Breast epithelium (tissue), 4 donors: ENCODE data around the gene BABAM2. TPM values are rescaled to one million over a fixed set of nuclear protein-coding genes. Genes with fewer than 3 reads are reported as not detected.

Source experiments
- DNase-seq, 2 donors: peaks; one replicate each; pipeline ENCODE4 v3.0.0-alpha.2; 2019; ENCODE audit warnings: low spot score in 2 of 2
- H3K27ac ChIP-seq, 2 donors: fragments of 200-600 bp; sonication (generic) in 1 of 2; one replicate each; pipeline ENCODE4 v1.5.1; 2016 to 2019; ENCODE audit warnings: mild to moderate bottlenecking in 1 of 2
- H3K27me3 ChIP-seq, 2 donors: fragments of 200-600 bp; sonication (generic) in 1 of 2; one replicate each; pipeline versions ENCODE4 v1.5.1 to v1.6.0; 2017 to 2019; ENCODE audit warnings: control low read depth in 1 of 2, mild to moderate bottlenecking in 1 of 2
- H3K36me3 ChIP-seq: fragments of 200-600 bp; one replicate; pipeline ENCODE4 v1.5.1; 2019
- H3K4me1 ChIP-seq, 2 donors: fragments of 200-600 bp; sonication (generic); one replicate each; pipeline ENCODE4 v1.5.1; 2016 to 2019; ENCODE audit warnings: control low read depth in 1 of 2
- H3K4me3 ChIP-seq, 3 donors: fragments of 200-600 bp; sonication (generic); 1 replicate in 2 of 3; 2 replicates in 1 of 3; pipeline ENCODE4 v1.5.1; 2016 to 2019; ENCODE audit warnings: mild to moderate bottlenecking in 3 of 3, moderate library complexity in 2 of 3
- H3K9me3 ChIP-seq, 2 donors: fragments of 200-600 bp; sonication (generic) in 1 of 2; one replicate each; pipeline ENCODE4 v1.5.1; 2016 to 2019; ENCODE audit warnings: control low read depth in 1 of 2
- POLR2A ChIP-seq: fragments of 450-650 bp; IDR thresholded peaks from one replicate; pipeline ENCODE4 v1.6.1; 2016; ENCODE audit warnings: antibody characterized with exemption, mild to moderate bottlenecking, moderate library complexity
- POLR2AphosphoS5 ChIP-seq, 3 donors: sonication (generic); formaldehyde crosslinking; IDR thresholded peaks; one replicate each; pipeline ENCODE4 v1.6.1; 2017; ENCODE audit warnings: antibody characterized with exemption in 3 of 3
- intact Hi-C: fragments of 100-400 bp; cut with DNase I; formaldehyde crosslinking; loops from one replicate; pipeline ENCODE4 v1.15.1; 2023; ENCODE audit warnings: low total_unique reads
- total RNA-seq, 3 donors: library from RNA; depleted of rRNA; stranded (reverse); fragments of >200 nt; gene quantifications; one replicate each; pipeline ENCODE4 v1.1.0, GENCODE V29; 2016
- TF ChIP-seq, protein P1 (sequence below), 3 donors: fragments of 450-650 bp; IDR thresholded peaks; one replicate each; pipeline ENCODE4 v1.5.1; 2016 to 2017; ENCODE audit warnings: antibody characterized with exemption in 3 of 3, mild to moderate bottlenecking in 3 of 3, moderate library complexity in 3 of 3

BABAM2 gene
- total RNA-seq, 3 donors from 2014 or later = 34.7 to 46.2 (median 37.4) TPM

DNA sequence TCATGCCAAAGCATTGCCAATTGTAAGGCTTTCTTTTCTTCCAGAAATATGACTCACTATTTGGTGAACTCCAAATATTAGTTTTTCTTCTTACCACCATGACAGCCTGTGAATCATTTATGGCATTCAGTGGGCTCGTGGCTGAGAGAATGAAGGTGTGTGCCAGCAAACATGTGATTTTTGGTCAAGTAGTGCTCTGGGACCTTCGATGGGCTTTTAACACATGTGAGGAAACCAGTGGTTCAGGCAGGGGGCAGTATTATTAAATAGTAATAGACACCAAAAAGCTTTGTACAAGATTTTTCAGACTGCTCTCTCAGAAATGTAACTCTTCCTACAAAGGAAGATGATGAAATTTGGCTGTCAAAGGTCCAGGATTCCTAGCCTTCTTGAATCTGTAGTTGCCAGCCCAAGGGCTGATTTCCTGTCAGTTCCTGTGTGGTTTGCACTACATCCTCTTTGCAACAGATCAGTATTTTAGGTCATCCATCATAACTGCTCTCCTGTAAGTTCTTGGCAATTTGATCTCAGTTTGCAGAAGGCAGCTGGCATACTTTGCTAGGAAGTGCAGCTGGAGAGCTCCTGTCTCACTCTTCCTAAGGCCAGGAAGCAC lies 64.3 kb downstream of the BABAM2 start:
- TF ChIP-seq, protein P1, sequence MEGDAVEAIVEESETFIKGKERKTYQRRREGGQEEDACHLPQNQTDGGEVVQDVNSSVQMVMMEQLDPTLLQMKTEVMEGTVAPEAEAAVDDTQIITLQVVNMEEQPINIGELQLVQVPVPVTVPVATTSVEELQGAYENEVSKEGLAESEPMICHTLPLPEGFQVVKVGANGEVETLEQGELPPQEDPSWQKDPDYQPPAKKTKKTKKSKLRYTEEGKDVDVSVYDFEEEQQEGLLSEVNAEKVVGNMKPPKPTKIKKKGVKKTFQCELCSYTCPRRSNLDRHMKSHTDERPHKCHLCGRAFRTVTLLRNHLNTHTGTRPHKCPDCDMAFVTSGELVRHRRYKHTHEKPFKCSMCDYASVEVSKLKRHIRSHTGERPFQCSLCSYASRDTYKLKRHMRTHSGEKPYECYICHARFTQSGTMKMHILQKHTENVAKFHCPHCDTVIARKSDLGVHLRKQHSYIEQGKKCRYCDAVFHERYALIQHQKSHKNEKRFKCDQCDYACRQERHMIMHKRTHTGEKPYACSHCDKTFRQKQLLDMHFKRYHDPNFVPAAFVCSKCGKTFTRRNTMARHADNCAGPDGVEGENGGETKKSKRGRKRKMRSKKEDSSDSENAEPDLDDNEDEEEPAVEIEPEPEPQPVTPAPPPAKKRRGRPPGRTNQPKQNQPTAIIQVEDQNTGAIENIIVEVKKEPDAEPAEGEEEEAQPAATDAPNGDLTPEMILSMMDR (IDR thresholded peaks at IDR 0.05) = peak in 1 of 3 donors; percentile 24
- no peak for TF ChIP-seq POLR2A
- TF ChIP-seq POLR2AphosphoS5 (IDR thresholded peaks at IDR 0.05) = peak; percentile 45 to 80 (median 50)
- Histone ChIP-seq H3K4me3 (no peak overlapping the region), H3K9me3 (no peaks in the 10 kb centered on the region), H3K36me3 (no peaks in the 10 kb centered on the region), H3K27ac (peak overlapping the region; percentile 66 to 70), H3K27me3 (no peaks in the 10 kb centered on the region), H3K4me1 (peaks cover under 1 to 18% of the 10 kb centered on the region in 2 donors)
- intact Hi-C loops = no loop called here
- DNase-seq = peak in 1 of 2 donors; percentile 48

DNA sequence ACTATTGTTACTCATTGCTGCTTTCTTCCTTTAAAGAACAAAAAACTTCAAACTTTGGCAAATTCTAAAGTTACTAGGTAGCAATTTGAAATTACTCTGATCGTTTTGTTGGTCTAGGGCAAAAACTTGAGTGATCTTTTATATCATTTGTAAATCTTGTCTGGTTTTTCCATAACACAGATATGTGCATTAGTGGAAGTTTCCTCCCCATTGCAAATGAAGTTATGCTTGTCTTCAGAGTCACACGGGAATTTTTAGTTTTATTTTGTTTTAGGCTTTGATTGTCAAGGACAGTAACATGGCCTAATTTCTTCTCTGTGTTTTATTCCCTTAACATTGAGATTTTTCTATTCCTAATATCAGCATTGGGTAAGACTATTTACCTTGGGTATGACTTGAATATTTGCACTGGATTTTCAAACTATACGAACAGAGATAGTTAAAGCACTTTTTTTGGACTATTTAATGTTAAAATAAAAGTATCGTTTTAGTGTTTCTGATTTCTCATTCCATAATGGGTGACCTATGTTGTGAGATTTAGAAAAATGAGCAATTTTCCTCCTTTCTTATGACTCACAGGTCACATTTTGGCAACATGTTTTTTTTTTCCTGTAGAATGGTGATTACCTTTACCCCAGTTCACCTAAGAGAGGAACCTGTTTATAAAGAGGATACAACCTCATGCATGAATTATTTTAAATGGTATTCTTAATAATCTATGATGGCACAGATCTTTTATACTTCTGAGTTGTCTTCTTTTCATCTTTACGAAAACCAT lies 65.0 kb downstream of the BABAM2 start:
- intact Hi-C loops = loop anchor here (2.0 kb wide), 1 partner anchor 57 kb away; no protein-coding TSS in a partner anchor
- Histone ChIP-seq H3K4me1 (peaks cover 7 to 23% of the 10 kb centered on the region in 2 donors), H3K27me3 (no peaks in the 10 kb centered on the region)

GRCh38 chr2:27956888-27957287 lies 66.4 kb downstream of the BABAM2 start:
- TF ChIP-seq POLR2A (no peak), POLR2AphosphoS5 (IDR thresholded peaks at IDR 0.05) (no peak)
- TF ChIP-seq, protein P1 (IDR thresholded peaks at IDR 0.05) = no peak
- intact Hi-C loops = loop anchor here (2.0 kb wide), 1 partner anchor 56 kb away; no protein-coding TSS in a partner anchor
- Histone ChIP-seq H3K4me3 (no peak overlapping the region), H3K36me3 (no peaks in the 10 kb centered on the region), H3K27ac (no peak overlapping the region), H3K9me3 (no peaks in the 10 kb centered on the region), H3K4me1 (peaks cover 7 to 29% of the 10 kb centered on the region in 2 donors), H3K27me3 (no peaks in the 10 kb centered on the region)
- no peak for DNase-seq

More for the DNA sequence above, 65.0 kb downstream of the BABAM2 start:
- TF ChIP-seq, protein P1 (IDR thresholded peaks at IDR 0.05) = no peak
- TF ChIP-seq POLR2A (no peak), POLR2AphosphoS5 (IDR thresholded peaks at IDR 0.05) (no peak)
- H3K36me3 ChIP-seq = no peaks in the 10 kb centered on the region
- no peak overlapping the region for H3K4me3 ChIP-seq
- DNase-seq = no peak
- H3K9me3 ChIP-seq = no peaks in the 10 kb centered on the region
- H3K27ac ChIP-seq = peak overlapping the region; percentile 21 to 70

GRCh38 chr2:27958711-27959378 lies 68.3 kb downstream of the BABAM2 start:
- no peak overlapping the region for H3K27ac ChIP-seq

More at GRCh38 chr2:27958711-27959378, 68.3 kb downstream of the BABAM2 start:
- no peaks in the 10 kb centered on the region for H3K27me3 ChIP-seq
- no peaks in the 10 kb centered on the region for H3K36me3 ChIP-seq
- peaks cover 7 to 29% of the 10 kb centered on the region in 2 donors for H3K4me1 ChIP-seq
- intact Hi-C loops = no loop called here
- H3K9me3 ChIP-seq = no peaks in the 10 kb centered on the region
- no peak overlapping the region for H3K4me3 ChIP-seq
- no peak for TF ChIP-seq POLR2AphosphoS5 (IDR thresholded peaks at IDR 0.05)
- TF ChIP-seq, protein P1 (IDR thresholded peaks at IDR 0.05) = no peak
- no peak for TF ChIP-seq POLR2A
- DNase-seq = no peak
